Lower leg skin (tissue), 3 donors: ENCODE data around the gene NANP.

Experiments
- CTCF ChIP-seq, 3 donors: fragments of 450-650 bp; IDR thresholded peaks; one replicate each; pipeline ENCODE4 v1.5.1; 2016; ENCODE audit warnings: antibody characterized with exemption in 3 of 3, mild to moderate bottlenecking in 3 of 3, moderate library complexity in 2 of 3
- POLR2A ChIP-seq, 2 donors: fragments of 450-650 bp; IDR thresholded peaks; one replicate each; pipeline ENCODE4 v1.6.1; 2016 to 2017; ENCODE audit warnings: antibody characterized with exemption in 2 of 2, mild to moderate bottlenecking in 1 of 2, moderate library complexity in 1 of 2

- TF ChIP-seq CTCF (IDR thresholded peaks at IDR 0.05) (no peak), POLR2A (IDR thresholded peaks at IDR 0.05) (no peak)
Observed at GRCh38 chr20:25565578-25566157, 58.1 kb downstream of the NANP start.
